D341Med (cell line): Measurements from ENCODE around the gene LINGO4.

Source experiments
- DNase-seq: peaks from one replicate; pipeline ENCODE4 v3.0.0; 2012; ENCODE audit warnings: low spot score

The LINGO4 gene

GRCh38 chr1:151805066-151805820 lies at the start of gene LINGO4:
Gene LINGO4 (minus strand): TSS chr1:151805419. CDS start chr1:151802704, 2,715 bp downstream.
- peak; percentile 43 for DNase-seq

GRCh38 chr1:151854658-151855057 lies 49.4 kb upstream of the LINGO4 start:
- no peak for DNase-seq

- no peak for DNase-seq
These were observed 48.3 kb upstream of the LINGO4 start, which contains the start of gene THEM5 for GRCh38 chr1:151853411-151853943. Gene THEM5 (minus strand): TSS chr1:151853712. CDS start chr1:151853565, 147 bp downstream.

GRCh38 chr1:151852733-151853132 lies 47.5 kb upstream of the LINGO4 start:
- DNase-seq = no peak

GRCh38 chr1:151851886-151852285 lies 46.7 kb upstream of the LINGO4 start:
- DNase-seq = no peak

- no peak for DNase-seq
These were observed 44.7 kb upstream of the LINGO4 start for GRCh38 chr1:151849871-151850270.

GRCh38 chr1:151849126-151849525 lies 43.9 kb upstream of the LINGO4 start:
- DNase-seq = no peak

- DNase-seq = peak; percentile 34
These were observed 42.8 kb upstream of the LINGO4 start for GRCh38 chr1:151847867-151848596.

- DNase-seq = peak; percentile 18
These were observed 41.5 kb upstream of the LINGO4 start for GRCh38 chr1:151846686-151847237.

- peak; percentile 18 for DNase-seq
These were observed 40.9 kb upstream of the LINGO4 start for GRCh38 chr1:151846062-151846568.

- no peak for DNase-seq
These were observed 38.2 kb upstream of the LINGO4 start for GRCh38 chr1:151843398-151843797.

GRCh38 chr1:151841141-151841540 lies 35.9 kb upstream of the LINGO4 start:
- no peak for DNase-seq

GRCh38 chr1:151840421-151840820 lies 35.2 kb upstream of the LINGO4 start:
- no peak for DNase-seq

GRCh38 chr1:151839457-151840403 lies 34.5 kb upstream of the LINGO4 start, which contains the start of gene C2CD4D:
Gene C2CD4D (minus strand): TSS chr1:151839820. CDS start chr1:151838989, 831 bp downstream.
- DNase-seq = peak; percentile 71

- no peak for DNase-seq
These were observed 33.8 kb upstream of the LINGO4 start for GRCh38 chr1:151839082-151839412.

- peak; percentile 78 for DNase-seq
These were observed 33.2 kb upstream of the LINGO4 start for GRCh38 chr1:151838222-151839081.

- no peak for DNase-seq
These were observed 32.6 kb upstream of the LINGO4 start for GRCh38 chr1:151837884-151838221.

GRCh38 chr1:151837197-151837596 lies 32.0 kb upstream of the LINGO4 start:
- no peak for DNase-seq

- DNase-seq = no peak
These were observed 30.4 kb upstream of the LINGO4 start for GRCh38 chr1:151835596-151835995.

- no peak for DNase-seq
These were observed 29.0 kb upstream of the LINGO4 start for GRCh38 chr1:151834239-151834638.
